PC-9 (cell line): Measurements from ENCODE around the gene ZNF169. TPM values are rescaled to one million over a fixed set of nuclear protein-coding genes. Genes with fewer than 3 reads are reported as not detected.
"Not testable (repeated sequence)": the region's sequence is repeated elsewhere in the genome, so short reads cannot be mapped to it uniquely, and the experiment has no call there.

Source experiments
- BruUV-seq: library from RNA; stranded (reverse); fragments of 400-500 nt; replicated peaks from 2 replicates; lab custom pipeline; 2021; lab: Mats Ljungman, UMichigan
- CTCF ChIA-PET: fragments of 300-600 bp; sonication (Branson Sonifier 250); formaldehyde crosslinking; loops from one replicate; lab custom pipeline; 2022; ENCODE audit warnings: antibody characterized with exemption; lab: Charles Lee
- POLR2A ChIA-PET: fragments of 300-600 bp; sonication (Branson Sonifier 250); formaldehyde crosslinking; loops from one replicate; lab custom pipeline; 2022; ENCODE audit warnings: antibody characterized with exemption; ENCODE audit not compliant: unreplicated experiment; lab: Charles Lee
- DNase-seq, 2 experiments: peaks; one replicate each; pipeline versions ENCODE4 v3.0.0 to v3.0.0-alpha.2; 2015 to 2022; ENCODE audit warnings: mixed read lengths in 1 of 2
- H2AFZ ChIP-seq: fragments of 200-600 bp; sonication (generic); 2 replicates; pipeline ENCODE4 v1.8.1; 2017; ENCODE audit warnings: antibody characterized with exemption
- H3F3A ChIP-seq: fragments of 200-600 bp; sonication (generic); 2 replicates; pipeline ENCODE4 v1.8.1; 2017; ENCODE audit warnings: antibody characterized with exemption, mild to moderate bottlenecking, low read depth; ENCODE audit not compliant: insufficient read depth
- H3K27ac ChIP-seq: fragments of 200-600 bp; sonication (generic); 2 replicates; pipeline ENCODE4 v1.6.1; 2016; ENCODE audit warnings: mixed run types
- H3K27me3 ChIP-seq: fragments of 200-600 bp; sonication (generic); 2 replicates; pipeline ENCODE4 v1.6.1; 2016; ENCODE audit warnings: low read depth, mixed run types; ENCODE audit not compliant: insufficient read depth
- H3K36me3 ChIP-seq: fragments of 200-600 bp; sonication (generic); 2 replicates; pipeline ENCODE4 v1.6.1; 2016; ENCODE audit warnings: low read depth, mixed run types
- H3K4me1 ChIP-seq: fragments of 200-600 bp; sonication (generic); replicated peaks from 2 replicates; pipeline ENCODE4 v1.6.1; 2016; ENCODE audit warnings: mixed run types; ENCODE audit not compliant: insufficient read depth
- H3K4me2 ChIP-seq: fragments of 200-600 bp; sonication (generic); 2 replicates; pipeline ENCODE4 v1.6.1; 2017; ENCODE audit warnings: mixed run types
- H3K4me3 ChIP-seq: fragments of 200-600 bp; sonication (generic); 2 replicates; pipeline ENCODE4 v1.6.1; 2016; ENCODE audit warnings: mixed run types
- H3K79me2 ChIP-seq: fragments of 200-600 bp; sonication (generic); 2 replicates; pipeline ENCODE4 v1.6.1; 2017; ENCODE audit warnings: low read depth, mixed run types
- H3K9me2 ChIP-seq: fragments of 200-600 bp; sonication (generic); 2 replicates; pipeline ENCODE4 v1.8.1; 2017; ENCODE audit warnings: mild to moderate bottlenecking; ENCODE audit not compliant: insufficient read depth
- H3K9me3 ChIP-seq: fragments of 200-600 bp; sonication (generic); 2 replicates; pipeline ENCODE4 v1.8.1; 2016; ENCODE audit warnings: low read depth; ENCODE audit not compliant: insufficient read depth
- H4K20me1 ChIP-seq: fragments of 200-600 bp; sonication (generic); 2 replicates; pipeline ENCODE4 v1.8.1; 2017; ENCODE audit not compliant: insufficient read depth
- EZH2 ChIP-seq: fragments of 200-600 bp; sonication (generic); IDR thresholded peaks from 2 replicates; pipeline ENCODE4 v1.8.0; 2017; ENCODE audit warnings: antibody characterized with exemption, low read depth
- intact Hi-C: fragments of 100-400 bp; cut with micrococcal nuclease; formaldehyde crosslinking; loops from one replicate; pipeline ENCODE4 v1.10.0; 2022; ENCODE audit not compliant: unreplicated experiment
- total RNA-seq: library from RNA; stranded (reverse); gene quantifications from 2 replicates; pipeline ENCODE4 v1.2.3, GENCODE V29; 2021
- TF ChIP-seq, protein P1 (sequence below): fragments of 200-600 bp; sonication (generic); conservative IDR thresholded peaks from 2 replicates; pipeline ENCODE4 v1.6.1; 2017; ENCODE audit warnings: mixed run types, antibody characterized with exemption, mild to moderate bottlenecking, moderate library complexity

The ZNF169 gene
- total RNA-seq, 1 experiment from 2014 or later, result 8.5 TPM

DNA sequence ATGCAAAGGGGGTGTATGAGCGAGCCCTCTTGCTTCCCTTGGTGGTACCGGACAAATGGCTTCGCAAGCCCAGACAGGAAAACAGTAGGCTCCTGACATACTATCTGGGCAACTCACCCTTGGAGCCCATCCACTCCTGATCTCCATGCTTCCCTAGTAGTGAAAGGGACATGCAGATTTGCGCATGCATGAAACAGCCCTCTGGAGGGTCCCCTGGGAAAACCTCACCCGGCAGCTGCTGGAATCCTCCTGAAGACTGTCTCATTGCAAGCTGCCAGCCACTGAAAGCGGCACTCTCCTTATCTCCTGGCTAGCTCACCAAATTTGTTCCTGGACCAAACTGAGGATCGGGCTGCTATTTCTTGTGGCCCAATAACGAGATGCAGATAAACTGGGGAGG, 10.2 kb downstream of the ZNF169 start:
- Histone ChIP-seq H3K36me3 (no peaks in the 10 kb centered on the region), H3K27me3 (no peaks in the 10 kb centered on the region), H3K79me2 (peaks cover 9% of the 10 kb centered on the region; the same call in 1 of the 2 replicates), H3K27ac (no peak overlapping the region), H2AFZ (no peak overlapping the region), H3K9me2 (no peaks in the 10 kb centered on the region), H4K20me1 (no peaks in the 10 kb centered on the region), H3K4me3 (no peak overlapping the region), H3K9me3 (no peaks in the 10 kb centered on the region), H3F3A (no peaks in the 10 kb centered on the region), H3K4me1 (no peaks in the 10 kb centered on the region), H3K4me2 (no peak overlapping the region)
- TF ChIP-seq, protein P1, sequence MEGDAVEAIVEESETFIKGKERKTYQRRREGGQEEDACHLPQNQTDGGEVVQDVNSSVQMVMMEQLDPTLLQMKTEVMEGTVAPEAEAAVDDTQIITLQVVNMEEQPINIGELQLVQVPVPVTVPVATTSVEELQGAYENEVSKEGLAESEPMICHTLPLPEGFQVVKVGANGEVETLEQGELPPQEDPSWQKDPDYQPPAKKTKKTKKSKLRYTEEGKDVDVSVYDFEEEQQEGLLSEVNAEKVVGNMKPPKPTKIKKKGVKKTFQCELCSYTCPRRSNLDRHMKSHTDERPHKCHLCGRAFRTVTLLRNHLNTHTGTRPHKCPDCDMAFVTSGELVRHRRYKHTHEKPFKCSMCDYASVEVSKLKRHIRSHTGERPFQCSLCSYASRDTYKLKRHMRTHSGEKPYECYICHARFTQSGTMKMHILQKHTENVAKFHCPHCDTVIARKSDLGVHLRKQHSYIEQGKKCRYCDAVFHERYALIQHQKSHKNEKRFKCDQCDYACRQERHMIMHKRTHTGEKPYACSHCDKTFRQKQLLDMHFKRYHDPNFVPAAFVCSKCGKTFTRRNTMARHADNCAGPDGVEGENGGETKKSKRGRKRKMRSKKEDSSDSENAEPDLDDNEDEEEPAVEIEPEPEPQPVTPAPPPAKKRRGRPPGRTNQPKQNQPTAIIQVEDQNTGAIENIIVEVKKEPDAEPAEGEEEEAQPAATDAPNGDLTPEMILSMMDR, result no peak
- no peak for TF ChIP-seq EZH2
- intact Hi-C loops, result no loop called here
- POLR2A ChIA-PET, result interaction anchor here (0.5 to 0.6 kb wide), 2 partner anchors 9 to 902 kb away, joined by 3 read pairs; no protein-coding TSS in a partner anchor
- no peak for DNase-seq
- no TSS peak for BruUV-seq
- CTCF ChIA-PET, result no interaction called here

- Histone ChIP-seq H2AFZ (no peak overlapping the region), H3K27me3 (no peaks in the 10 kb centered on the region), H3F3A (no peaks in the 10 kb centered on the region), H3K36me3 (no peaks in the 10 kb centered on the region), H3K27ac (no peak overlapping the region), H3K79me2 (peaks cover 7% of the 10 kb centered on the region; the same call in 1 of the 2 replicates), H3K9me2 (no peaks in the 10 kb centered on the region), H3K4me2 (no peak overlapping the region), H3K4me3 (no peak overlapping the region), H4K20me1 (no peaks in the 10 kb centered on the region), H3K4me1 (no peaks in the 10 kb centered on the region), H3K9me3 (no peaks in the 10 kb centered on the region)
- ChIA-PET CTCF (no interaction called here), POLR2A (no interaction called here)
- BruUV-seq, result no TSS peak
- no peak for DNase-seq
- intact Hi-C loops, result no loop called here
- TF ChIP-seq, protein P1, result no peak
- no peak for TF ChIP-seq EZH2
Measured at GRCh38 chr9:94270009-94270408, 10.9 kb downstream of the ZNF169 start.

- Histone ChIP-seq H3K4me1 (peaks cover 13% of the 10 kb centered on the region), H3K36me3 (peaks cover 11% of the 10 kb centered on the region), H3F3A (peaks cover 18% of the 10 kb centered on the region; the same call in 1 of the 2 replicates), H3K9me3 (peaks cover 10% of the 10 kb centered on the region), H3K27ac (peak overlapping the region; percentile 13; the same call in 1 of the 2 replicates)
- H2AFZ ChIP-seq, DNase-seq, H3K4me2 ChIP-seq, POLR2A ChIA-PET, BruUV-seq, H3K27me3 ChIP-seq, intact Hi-C loops, H3K79me2 ChIP-seq, CTCF ChIA-PET, H3K9me2 ChIP-seq, H3K4me3 ChIP-seq, H4K20me1 ChIP-seq: not testable (repeated sequence)
Measured at GRCh38 chr9:94277029-94277428, 17.9 kb downstream of the ZNF169 start.
